ENCODE measurements around the gene GJC2. TPM values are rescaled to one million over a fixed set of nuclear protein-coding genes. Genes with fewer than 3 reads are reported as not detected.

Gene GJC2
- total and polyA plus RNA-seq, 12 donors = 0.61 to 1.5 (median 1.2) TPM

GRCh38 chr1:228145463-228146416 lies 4.0 kb upstream of the GJC2 start:
- Histone ChIP-seq H3K27me3 (no peaks in the 10 kb centered on the region), H3K9me3 (no peaks in the 10 kb centered on the region), H3K36me3 (peaks cover 0 to 65% (median 5%) of the 10 kb centered on the region in 9 donors), H3K4me3 (no peak overlapping the region), H3K27ac (no peak overlapping the region), H3K4me1 (peaks cover 48 to 96% (median 75%) of the 10 kb centered on the region in 9 donors)
- no peak for ATAC-seq
- intact Hi-C loops (cut with DNase I) = no loop called here
- no peak for TF ChIP-seq CTCF (IDR thresholded peaks at IDR 0.05)
- DNase-seq = no peak
- WGBS, 2 donors = 87 to 88% methylated on average over 31 of the region's 31 CpGs

- intact Hi-C loops (cut with DNase I) = no loop called here
- no peak for TF ChIP-seq CTCF (IDR thresholded peaks at IDR 0.05)
- DNase-seq (peak in 1 of 2 donors; percentile 14), ATAC-seq (no peak)
- Histone ChIP-seq H3K4me3 (no peak overlapping the region), H3K27me3 (no peaks in the 10 kb centered on the region), H3K27ac (no peak overlapping the region), H3K9me3 (no peaks in the 10 kb centered on the region), H3K4me1 (peaks cover 53 to 96% (median 76%) of the 10 kb centered on the region in 9 donors), H3K36me3 (peaks cover 0 to 65% (median 5%) of the 10 kb centered on the region in 9 donors)
- WGBS, 2 donors = 89 to 90% methylated on average over 18 of the region's 18 CpGs
Measured at GRCh38 chr1:228146417-228147150, 3.1 kb upstream of the GJC2 start.

- Histone ChIP-seq H3K9me3 (no peaks in the 10 kb centered on the region), H3K27ac (peak overlapping the region in 3 of 10 donors; percentile 83 to 91 (median 87)), H3K27me3 (no peaks in the 10 kb centered on the region), H3K36me3 (peaks cover 0 to 61% (median 5%) of the 10 kb centered on the region in 9 donors), H3K4me3 (no peak overlapping the region), H3K4me1 (peaks cover 47 to 96% (median 75%) of the 10 kb centered on the region in 9 donors)
- no peak for ATAC-seq
- DNase-seq = no peak
- TF ChIP-seq CTCF (IDR thresholded peaks at IDR 0.05) = no peak
- intact Hi-C loops (cut with DNase I) = no loop called here
- WGBS, 2 donors = 94 to 96% methylated on average over 20 of the region's 20 CpGs
Measured at GRCh38 chr1:228147151-228147693, 2.5 kb upstream of the GJC2 start.

GRCh38 chr1:228147768-228148167 lies 2.0 kb upstream of the GJC2 start:
- Histone ChIP-seq H3K27me3 (no peaks in the 10 kb centered on the region), H3K27ac (peak overlapping the region in 9 of 10 donors; percentile 67 to 91 (median 86)), H3K9me3 (no peaks in the 10 kb centered on the region), H3K4me3 (no peak overlapping the region), H3K4me1 (peaks cover 42 to 92% (median 70%) of the 10 kb centered on the region in 9 donors), H3K36me3 (peaks cover 0 to 55% (median 5%) of the 10 kb centered on the region in 9 donors)
- intact Hi-C loops (cut with DNase I) = no loop called here
- WGBS, 2 donors = 80 to 87% methylated on average over 4 of the region's 4 CpGs
- TF ChIP-seq CTCF (IDR thresholded peaks at IDR 0.05) = no peak
- ATAC-seq (no peak), DNase-seq (no peak)
